Prostate gland (tissue), 2 donors: Measurements from ENCODE around the gene SCN3B.

Experiments used
- POLR2A ChIP-seq: fragments of 450-650 bp; IDR thresholded peaks from one replicate; pipeline ENCODE4 v1.6.1; 2016; ENCODE audit warnings: antibody characterized with exemption, mild to moderate bottlenecking
- TF ChIP-seq, protein P1 (sequence below), 4 experiments: fragments of 200-600 bp in 2 of 4; fragments of 450-650 bp in 2 of 4; sonication (generic) in 2 of 4; IDR thresholded peaks; 1 replicate in 3 of 4; 2 replicates in 1 of 4; pipeline ENCODE4 v1.5.1; 2016 to 2019; ENCODE audit warnings: antibody characterized with exemption in 4 of 4, mild to moderate bottlenecking in 2 of 4, moderate library complexity in 2 of 4

DNA sequence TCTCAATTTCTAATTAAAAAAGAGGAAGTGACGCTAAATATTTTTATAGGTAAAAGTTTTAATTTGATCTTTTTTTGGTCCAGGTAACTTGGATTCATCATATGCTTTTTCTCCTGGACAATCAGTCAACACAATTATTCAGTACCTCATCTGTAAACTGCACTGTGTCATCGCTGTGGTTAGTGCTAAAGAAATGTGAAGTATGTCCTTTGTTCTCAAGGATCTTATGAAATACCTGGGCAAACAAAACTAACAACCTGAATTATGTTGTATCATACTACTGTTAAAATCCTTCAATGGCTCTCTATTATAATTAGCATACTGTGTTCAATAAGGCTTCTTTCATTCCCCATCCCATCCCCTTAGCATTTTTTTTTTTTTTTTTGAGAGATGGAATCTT, 19.9 kb upstream of the SCN3B start:
- TF ChIP-seq, protein P1, sequence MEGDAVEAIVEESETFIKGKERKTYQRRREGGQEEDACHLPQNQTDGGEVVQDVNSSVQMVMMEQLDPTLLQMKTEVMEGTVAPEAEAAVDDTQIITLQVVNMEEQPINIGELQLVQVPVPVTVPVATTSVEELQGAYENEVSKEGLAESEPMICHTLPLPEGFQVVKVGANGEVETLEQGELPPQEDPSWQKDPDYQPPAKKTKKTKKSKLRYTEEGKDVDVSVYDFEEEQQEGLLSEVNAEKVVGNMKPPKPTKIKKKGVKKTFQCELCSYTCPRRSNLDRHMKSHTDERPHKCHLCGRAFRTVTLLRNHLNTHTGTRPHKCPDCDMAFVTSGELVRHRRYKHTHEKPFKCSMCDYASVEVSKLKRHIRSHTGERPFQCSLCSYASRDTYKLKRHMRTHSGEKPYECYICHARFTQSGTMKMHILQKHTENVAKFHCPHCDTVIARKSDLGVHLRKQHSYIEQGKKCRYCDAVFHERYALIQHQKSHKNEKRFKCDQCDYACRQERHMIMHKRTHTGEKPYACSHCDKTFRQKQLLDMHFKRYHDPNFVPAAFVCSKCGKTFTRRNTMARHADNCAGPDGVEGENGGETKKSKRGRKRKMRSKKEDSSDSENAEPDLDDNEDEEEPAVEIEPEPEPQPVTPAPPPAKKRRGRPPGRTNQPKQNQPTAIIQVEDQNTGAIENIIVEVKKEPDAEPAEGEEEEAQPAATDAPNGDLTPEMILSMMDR (IDR thresholded peaks at IDR 0.05): no peak
- TF ChIP-seq POLR2A: no peak
